Hematopoietic multipotent progenitor cell treated with erythropoietin and hydrocortisone succinate and interleukin-3 and kit ligand, for 6 days (in vitro differentiated cells): ENCODE data around the gene UNC5B.
A peak's percentile ranks its signal among the peaks of the same experiment; 100 is the strongest.
"Not testable (repeated sequence)": the region's sequence is repeated elsewhere in the genome, so short reads cannot be mapped to it uniquely, and the experiment has no call there.

Experiments
- DNase-seq: peaks from one replicate; pipeline ENCODE4 v3.0.0-alpha.2; 2015

The UNC5B gene

DNA sequence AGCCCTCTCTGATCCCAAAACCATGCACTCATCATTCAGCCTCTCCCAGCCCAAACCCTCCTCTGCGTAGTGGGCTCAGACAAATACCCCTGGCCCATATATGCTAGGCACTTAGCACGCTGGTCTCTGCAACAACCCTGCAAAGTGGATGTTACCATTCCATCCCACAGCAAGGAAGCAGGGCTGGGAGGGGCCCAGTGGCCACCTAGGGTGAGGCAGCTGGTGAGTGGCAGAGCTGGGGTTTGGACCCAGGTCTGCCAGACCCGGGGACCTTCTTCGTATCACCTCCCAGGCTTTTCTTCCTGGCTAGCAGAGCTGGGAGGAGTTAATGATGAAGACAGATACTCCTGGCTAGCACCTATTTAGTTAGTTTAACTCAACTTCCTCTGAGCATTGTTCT is 73.6 kb downstream of the UNC5B start:
- DNase-seq: no peak

DNA sequence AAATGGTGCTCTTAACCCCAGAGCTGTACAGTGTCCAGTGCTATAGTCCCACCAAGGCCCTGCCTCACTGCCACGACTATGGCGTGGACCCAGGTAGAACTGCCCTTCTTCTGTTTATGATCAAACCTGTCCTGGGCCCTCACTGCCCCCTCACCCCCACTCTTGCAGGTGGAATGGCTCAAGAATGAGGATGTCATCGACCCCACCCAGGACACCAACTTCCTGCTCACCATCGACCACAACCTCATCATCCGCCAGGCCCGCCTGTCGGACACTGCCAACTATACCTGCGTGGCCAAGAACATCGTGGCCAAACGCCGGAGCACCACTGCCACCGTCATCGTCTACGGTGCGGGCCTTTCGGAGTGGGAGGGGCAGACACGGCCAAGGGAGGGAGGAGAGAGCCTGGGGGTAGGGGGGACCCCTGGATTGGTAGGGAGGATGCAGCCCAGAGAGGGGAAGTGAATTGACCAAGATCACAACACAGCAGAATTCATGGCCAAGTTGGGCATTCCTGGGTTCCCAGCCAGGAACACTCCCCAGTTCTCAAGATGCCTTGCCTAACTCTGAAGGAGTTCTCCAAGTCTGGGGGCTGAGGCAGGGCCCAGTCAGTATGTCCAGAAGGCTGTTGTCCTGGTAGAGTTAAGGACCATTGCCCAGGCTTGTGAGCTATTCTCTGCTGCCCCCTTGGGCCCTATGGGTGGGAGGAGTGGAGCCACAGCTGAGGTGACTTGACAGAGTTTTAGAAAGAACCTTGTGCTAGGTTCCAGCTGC is 74.3 kb downstream of the UNC5B start:
- DNase-seq: no peak

DNA sequence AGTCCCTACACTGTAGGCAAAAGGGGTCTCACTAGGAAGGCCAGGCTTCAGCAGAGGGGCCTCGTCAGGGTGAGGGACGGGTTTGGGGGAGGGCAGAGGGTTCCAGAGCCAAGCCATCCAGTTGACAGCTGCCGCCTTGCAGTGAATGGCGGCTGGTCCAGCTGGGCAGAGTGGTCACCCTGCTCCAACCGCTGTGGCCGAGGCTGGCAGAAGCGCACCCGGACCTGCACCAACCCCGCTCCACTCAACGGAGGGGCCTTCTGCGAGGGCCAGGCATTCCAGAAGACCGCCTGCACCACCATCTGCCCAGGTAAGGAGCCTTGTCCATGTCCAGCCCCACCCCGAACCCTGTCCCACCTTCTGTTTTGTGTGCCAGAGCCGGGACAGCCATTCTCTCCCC is 75.1 kb downstream of the UNC5B start:
- no peak for DNase-seq

DNA sequence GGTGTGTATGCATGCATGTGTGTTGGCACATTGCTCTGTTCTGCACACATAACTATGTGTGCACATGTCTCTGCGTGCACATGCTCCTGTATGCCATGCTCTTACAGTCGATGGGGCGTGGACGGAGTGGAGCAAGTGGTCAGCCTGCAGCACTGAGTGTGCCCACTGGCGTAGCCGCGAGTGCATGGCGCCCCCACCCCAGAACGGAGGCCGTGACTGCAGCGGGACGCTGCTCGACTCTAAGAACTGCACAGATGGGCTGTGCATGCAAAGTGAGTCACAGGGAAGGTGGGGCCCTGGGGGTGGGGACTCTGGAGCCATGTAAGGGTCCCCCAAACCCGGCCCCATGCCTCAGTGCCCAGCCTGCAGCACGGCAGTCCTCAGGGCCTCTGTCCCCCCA is 76.1 kb downstream of the UNC5B start:
- no peak for DNase-seq

DNA sequence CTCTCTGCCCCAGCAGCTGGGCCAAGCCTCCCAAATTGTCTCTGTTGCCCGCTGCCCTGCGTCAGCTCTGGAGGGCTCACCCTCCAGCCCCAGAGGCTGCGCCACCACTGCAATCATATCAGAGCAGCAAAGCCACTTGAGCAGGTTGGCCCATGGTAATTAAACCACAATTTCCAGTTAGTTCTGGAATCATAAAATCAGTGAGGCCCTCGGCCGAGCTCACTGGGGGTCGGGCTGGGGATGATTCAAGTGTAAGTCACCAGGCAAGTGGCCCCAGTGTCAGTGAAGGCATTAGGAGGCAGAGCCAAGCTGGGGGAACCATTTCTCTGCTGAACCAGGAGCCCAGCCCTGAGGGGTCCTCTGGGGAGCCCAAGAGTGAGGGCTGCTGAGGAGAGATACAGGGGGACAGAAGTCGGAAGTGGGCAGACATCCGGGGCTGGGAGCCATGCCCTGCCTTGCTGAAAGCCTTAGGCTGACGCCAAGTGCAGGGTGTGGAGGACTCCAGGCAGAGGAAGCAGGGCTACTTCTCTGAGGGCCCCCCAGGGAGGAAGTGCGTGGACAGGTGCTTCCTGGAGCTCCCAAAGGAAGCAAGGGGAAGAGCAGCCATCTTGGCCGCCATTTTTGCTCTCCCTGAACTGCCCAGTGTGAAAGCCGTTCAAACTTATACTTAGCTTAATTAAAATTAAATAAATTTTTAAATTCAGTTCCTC is 77.2 kb downstream of the UNC5B start:
- DNase-seq: peak; percentile 17

DNA sequence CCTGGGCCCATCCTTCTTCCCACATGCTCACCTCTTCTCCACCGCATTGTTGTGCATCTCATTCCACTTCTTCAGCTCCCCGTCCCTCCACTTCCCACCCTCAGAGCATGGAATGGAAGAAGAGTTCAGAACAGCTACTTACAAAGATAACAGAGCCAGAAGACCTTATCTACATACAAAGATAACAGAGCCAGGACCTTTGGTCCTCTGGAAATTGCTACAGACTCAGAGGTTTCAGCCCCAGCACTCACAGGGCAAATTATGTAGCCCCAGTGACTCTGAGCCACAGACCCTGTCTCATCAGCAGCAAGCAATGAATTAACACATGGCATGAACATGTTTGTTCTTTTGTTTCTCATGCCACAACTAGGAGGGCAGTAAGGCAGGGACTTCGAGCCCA is 78.0 kb downstream of the UNC5B start:
- DNase-seq: no peak

DNA sequence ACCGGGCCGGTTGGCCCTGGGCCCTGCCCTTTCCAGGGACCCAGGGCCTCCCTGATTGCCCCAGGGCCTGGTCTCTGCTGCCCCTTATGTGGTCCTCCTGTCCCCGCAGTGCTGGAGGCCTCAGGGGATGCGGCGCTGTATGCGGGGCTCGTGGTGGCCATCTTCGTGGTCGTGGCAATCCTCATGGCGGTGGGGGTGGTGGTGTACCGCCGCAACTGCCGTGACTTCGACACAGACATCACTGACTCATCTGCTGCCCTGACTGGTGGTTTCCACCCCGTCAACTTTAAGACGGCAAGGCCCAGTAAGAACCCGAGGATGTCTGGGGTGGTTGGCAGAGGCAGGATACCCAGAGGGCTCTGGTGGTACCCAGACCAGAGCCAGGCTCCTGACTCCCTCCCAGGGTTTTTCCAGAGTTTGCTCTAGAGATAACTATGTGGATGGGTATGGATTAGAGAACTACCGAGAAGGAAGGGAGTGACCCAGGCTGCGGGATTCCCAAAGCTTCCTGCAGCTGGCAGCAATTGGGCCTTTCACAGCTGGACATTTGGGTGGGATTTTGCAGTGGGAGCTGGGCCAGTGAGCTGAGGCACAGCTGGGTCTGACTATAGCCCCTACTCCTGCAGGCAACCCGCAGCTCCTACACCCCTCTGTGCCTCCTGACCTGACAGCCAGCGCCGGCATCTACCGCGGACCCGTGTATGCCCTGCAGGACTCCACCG is 78.6 kb downstream of the UNC5B start:
- no peak for DNase-seq

DNA sequence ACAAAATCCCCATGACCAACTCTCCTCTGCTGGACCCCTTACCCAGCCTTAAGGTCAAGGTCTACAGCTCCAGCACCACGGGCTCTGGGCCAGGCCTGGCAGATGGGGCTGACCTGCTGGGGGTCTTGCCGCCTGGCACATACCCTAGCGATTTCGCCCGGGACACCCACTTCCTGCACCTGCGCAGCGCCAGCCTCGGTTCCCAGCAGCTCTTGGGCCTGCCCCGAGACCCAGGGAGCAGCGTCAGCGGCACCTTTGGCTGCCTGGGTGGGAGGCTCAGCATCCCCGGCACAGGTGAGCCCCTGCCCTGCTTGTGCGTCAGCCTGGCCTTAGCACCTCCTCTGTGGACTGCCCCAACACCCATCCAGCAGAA is 79.1 kb downstream of the UNC5B start:
- no peak for DNase-seq

DNA sequence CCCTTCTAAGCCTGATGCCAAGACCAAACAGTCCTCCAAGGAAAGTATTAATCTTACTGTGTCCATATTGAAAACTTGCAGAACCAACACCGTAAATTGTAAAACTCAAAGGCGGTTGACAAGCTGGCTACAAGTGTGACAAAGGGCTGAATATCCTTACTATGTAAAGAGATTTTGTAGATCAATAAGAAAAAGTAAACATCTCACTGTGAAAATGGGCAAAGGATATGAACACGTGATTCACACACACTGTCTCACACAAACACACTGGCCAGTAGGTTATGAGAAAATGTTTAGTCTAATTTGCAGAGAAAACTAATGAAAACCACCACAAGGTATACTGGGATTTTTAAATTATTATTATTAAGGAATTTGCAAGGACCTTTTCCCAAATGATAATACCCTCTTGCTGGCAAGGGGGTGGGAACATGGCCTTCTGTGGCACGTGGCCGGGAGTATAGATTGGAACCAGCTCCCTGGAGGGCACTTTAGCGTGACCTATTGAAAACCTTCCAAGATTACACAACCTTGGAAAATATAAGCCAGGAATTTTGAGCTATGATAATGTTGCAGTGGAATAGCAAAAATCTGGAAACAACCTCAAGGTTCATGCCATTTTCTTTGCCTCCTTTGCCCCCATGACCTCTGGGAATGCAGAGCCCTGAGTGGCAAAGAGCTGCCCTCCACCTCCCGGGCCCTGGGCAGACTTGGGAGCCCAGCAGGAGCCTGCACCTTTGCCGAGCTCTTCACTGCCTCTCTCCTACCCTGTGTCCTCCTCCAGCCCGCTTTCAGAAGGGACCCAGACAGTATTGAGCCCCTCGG is 80.5 kb downstream of the UNC5B start:
- no peak for DNase-seq

DNA sequence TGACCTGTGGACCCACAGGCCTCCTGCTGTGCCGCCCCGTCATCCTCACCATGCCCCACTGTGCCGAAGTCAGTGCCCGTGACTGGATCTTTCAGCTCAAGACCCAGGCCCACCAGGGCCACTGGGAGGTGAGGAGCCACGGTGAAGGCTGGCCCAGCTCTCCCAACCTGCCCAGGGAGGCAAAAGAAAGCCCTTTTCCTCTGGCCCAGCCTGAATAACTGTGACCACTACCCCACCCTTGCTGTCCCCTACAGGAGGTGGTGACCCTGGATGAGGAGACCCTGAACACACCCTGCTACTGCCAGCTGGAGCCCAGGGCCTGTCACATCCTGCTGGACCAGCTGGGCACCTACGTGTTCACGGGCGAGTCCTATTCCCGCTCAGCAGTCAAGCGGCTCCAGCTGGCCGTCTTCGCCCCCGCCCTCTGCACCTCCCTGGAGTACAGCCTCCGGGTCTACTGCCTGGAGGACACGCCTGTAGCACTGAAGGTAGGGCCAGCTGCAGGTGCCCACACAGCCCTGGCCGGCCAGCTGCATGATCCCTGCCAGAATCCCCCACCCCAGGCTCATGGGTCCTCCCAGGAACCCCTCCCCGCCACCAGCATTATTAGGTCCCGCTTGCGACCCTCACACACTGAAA is 81.2 kb downstream of the UNC5B start:
- no peak for DNase-seq

DNA sequence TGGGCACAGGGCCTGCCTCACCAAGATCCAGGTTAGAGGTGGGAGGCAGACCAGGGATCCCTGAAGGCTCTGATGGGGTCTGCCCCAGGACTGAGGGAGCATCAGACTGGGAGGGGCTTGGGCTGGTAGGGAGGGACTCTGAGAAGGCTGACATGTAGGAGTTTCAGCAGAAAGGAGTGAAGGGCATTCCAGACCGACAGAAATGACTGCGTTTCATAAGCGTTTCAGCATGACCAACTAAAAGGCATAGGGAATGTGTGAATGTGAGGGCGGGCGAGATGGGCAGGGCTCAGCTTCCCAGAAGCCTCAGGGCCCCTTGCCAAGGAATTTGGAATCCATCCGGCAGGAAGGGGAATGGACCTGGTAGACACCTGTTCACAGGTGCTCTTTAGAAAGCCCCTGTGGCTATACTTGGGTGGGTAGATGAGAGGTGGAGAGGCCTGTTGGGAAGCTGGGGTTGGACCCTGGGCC is 81.8 kb downstream of the UNC5B start:
- DNase-seq: no peak

DNA sequence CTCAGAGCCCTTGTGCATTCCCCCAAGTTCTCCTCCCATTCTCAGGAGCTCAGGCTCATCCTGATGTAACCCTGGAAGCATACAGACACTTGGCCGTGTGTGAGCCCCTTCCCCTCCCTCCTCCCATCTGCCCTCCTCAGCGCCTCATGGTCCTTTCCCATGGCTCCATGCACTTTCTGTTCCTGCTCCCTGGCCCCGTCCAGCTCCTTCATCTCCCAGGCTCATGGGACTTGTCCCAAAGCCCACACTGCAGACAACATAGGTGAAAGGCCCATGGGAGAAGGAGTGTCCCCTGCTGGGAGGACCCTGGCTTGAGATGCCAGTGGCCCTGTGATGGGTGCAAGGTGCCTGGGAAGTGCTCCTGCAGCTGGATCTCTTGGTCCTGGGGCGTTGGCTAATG is 82.5 kb downstream of the UNC5B start:
- no peak for DNase-seq

DNA sequence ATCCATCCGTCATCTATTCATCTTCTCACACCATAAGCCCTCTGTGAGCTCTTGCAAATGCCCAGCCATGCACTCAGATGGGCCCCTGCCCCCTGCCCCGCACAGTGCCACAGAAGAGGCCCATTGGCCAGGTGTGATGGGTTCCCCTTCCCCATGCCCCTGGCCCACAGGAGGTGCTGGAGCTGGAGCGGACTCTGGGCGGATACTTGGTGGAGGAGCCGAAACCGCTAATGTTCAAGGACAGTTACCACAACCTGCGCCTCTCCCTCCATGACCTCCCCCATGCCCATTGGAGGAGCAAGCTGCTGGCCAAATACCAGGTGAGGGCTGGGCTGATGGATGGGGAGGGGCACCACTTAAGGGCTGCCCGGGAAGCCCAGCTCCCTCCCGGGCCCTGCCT is 83.3 kb downstream of the UNC5B start:
- no peak for DNase-seq

DNA sequence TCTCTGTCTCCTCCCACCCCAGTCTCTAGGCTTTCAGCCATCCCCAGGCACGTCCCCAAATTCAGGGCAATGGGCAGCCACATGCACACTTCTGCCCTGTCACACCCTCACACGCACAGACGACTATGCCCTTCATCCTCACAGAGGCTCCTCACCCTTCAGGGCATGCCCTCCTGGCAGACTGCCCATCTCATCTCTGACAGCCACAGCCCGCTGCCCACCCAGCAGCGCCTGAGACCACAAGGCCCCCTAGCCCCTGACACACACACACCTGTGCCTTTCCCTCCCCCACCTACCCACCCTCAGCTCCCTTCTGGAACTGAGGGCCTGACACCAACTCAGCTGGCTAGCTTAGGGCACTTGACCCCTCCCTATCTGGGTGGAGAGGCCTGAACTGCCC is 83.7 kb downstream of the UNC5B start:
- DNase-seq: no peak

DNA sequence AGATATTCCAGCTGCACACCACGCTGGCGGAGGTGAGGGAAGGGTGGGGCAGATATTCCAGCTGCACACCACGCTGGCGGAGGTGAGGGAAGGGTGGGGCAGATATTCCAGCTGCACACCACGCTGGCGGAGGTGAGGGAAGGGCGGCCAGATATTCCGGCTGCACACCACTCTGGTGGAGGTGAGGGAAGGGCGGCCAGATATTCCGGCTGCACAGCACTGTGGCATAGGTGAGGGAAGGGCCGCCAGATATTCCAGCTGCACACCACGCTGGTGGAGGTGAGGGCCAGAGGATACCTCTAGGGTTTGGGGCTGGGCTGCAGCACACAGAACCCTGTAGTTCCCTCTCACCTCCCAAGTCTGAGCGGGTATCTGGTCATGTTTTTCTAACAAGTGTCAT is 84.4 kb downstream of the UNC5B start:
- not testable (repeated sequence) for DNase-seq

DNA sequence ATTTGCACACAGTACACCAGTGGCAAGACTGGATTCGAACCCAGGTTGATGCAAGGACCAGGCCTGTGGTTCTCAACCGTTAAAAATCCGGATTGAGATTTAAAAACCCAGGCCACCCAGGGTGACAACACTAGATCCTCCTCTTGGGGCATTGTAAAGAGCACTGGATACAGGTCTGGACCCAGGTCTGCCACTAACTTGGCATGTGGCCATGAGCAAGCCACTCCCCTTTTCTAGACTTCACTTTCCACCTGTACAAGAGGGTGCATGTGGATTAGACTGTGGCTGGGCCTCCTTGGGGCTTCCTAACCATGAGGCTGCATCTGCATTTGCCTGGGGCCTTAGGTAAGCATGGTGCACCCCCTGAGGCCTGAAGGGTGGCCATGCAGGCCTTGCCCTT is 85.0 kb downstream of the UNC5B start:
- no peak for DNase-seq

DNA sequence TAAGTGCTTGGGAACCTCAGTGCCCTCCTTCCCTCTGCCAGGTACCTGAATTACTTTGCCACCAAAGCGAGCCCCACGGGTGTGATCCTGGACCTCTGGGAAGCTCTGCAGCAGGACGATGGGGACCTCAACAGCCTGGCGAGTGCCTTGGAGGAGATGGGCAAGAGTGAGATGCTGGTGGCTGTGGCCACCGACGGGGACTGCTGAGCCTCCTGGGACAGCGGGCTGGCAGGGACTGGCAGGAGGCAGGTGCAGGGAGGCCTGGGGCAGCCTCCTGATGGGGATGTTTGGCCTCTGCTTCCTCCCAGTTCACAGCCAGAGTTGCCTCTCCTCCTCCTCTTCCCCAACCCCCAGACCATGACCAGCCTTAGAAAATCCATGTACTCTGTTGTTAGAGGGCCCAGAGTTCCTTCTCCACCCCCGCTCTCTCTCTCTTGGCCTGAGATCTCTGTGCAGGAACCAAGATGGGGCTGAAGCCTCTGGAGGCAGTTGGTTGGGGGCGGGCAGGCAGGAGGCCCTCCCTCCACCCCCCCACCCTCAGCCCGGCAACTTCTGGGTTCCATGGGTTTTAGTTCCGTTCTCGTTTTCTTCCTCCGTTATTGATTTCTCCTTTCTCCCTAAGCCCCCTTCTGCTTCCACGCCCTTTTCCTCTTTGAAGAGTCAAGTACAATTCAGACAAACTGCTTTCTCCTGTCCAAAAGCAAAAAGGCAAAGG is 86.9 kb downstream of the UNC5B start:
- DNase-seq: peak; percentile 46

DNA sequence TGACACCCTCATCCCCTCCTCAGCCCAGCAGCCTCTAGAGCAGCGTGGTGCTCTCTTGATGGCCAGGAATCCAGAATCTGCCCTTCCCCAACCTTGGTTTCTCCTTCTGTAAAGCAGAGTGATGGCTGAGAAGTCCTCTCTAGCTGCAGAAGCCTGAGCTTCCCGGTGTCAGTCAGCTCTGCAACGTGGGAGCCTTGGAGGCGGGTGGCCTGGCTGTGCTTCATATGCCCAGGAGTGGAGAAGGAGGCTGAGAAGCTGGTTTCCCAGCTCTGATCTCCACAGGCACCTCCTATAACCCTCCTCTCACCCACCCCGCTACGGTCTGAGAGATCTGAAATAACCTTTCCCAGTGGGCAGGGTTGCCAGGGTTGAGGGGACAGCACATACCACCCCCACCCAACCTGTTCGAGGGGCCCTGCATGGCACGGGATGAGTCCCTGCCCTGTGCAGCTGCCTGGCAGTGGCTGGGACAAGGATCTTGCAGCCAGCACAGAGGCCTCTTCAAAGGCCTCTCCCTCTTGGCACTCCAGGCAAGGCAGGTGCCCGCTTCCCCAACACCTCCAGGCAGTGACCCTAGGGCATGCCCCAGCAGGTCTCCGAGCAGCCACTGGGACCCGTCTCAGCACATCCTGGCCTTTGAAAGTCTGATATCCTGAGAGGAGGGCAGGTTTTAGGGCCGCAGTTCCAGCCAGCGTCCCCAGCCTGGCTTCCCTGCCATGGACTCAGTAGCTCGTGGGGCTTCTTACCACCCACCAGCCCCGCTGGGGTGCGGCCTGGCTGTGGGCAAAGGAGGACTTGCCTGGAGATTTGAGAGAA is 88.4 kb downstream of the UNC5B start:
- no peak for DNase-seq

DNA sequence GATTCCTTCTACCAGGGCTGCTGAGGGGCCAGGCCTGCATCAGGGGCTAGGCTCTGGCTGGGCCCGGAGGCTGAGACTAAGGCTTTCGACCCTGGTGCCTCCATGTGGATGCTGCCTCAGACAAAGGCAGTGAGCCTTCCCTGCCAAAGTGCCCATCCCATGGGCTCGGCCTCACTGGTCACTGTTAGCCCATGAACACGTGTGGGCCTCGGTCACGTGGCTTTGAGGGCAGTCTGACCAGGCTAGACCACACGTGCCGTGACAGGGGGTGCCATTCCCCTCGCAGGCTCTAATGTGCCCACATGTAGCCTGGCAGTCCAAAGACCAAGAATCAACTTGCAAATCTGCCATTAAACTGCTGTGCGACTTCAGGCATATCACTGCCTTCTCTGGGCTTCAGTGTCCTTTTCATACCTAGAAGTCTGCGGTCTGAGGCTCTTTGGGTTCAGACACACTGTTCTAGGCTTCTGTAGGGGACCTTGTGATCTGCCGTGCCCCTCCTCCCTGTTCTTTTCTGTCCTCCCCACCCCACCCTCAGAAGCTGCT is 89.1 kb downstream of the UNC5B start:
- DNase-seq: no peak

DNA sequence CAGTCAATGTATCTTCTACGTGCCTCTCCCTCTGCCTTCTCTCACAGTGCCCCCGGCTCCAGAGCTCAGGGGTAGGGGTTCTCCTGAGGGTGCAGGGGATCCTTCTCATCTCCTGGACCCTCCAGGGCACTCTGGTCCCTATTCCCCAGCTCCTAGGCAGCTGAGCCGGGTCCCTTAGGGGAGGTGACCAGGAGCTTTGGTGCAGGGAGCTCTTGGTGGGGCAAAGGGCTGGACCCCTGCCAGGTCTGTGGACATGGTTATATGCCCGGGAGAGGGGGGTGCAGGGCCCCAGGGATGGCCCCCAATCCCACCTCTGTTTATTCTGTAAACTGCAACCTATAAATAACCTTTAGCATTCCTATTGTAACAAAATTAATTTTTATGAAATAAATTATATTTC is 90.1 kb downstream of the UNC5B start:
- DNase-seq: no peak
